ENCODE measurements around the gene DRD4.

DRD4 gene

GRCh38 chr11:610146-610801 lies 26.8 kb upstream of the DRD4 start:
- no peak for DNase-seq

GRCh38 chr11:611001-611996 lies 25.8 kb upstream of the DRD4 start:
- no peak for DNase-seq

GRCh38 chr11:612201-612960 lies 24.7 kb upstream of the DRD4 start:
- DNase-seq = peak; percentile 40

- DNase-seq = no peak
Observed at GRCh38 chr11:612961-613300, 24.1 kb upstream of the DRD4 start.

GRCh38 chr11:613369-613968 lies 23.6 kb upstream of the DRD4 start:
- DNase-seq = peak; percentile 79

GRCh38 chr11:614021-614622 lies 22.9 kb upstream of the DRD4 start:
- DNase-seq = no peak

GRCh38 chr11:614623-615503 lies 22.2 kb upstream of the DRD4 start:
- no peak for DNase-seq

- DNase-seq = peak; percentile 99
Observed at GRCh38 chr11:615504-616319, 21.4 kb upstream of the DRD4 start, which contains the start of gene IRF7. TSS of gene IRF7 (minus strand) at chr11:615950. CDS start at chr11:615364, 586 bp downstream.

GRCh38 chr11:616320-617198 lies 20.5 kb upstream of the DRD4 start:
- DNase-seq = no peak

- no peak for DNase-seq
Observed at GRCh38 chr11:617199-617911, 19.7 kb upstream of the DRD4 start.

GRCh38 chr11:617912-618682 lies 19.0 kb upstream of the DRD4 start:
- DNase-seq = no peak

- no peak for DNase-seq
Observed at GRCh38 chr11:618856-619627, 18.0 kb upstream of the DRD4 start.

- no peak for DNase-seq
Observed at GRCh38 chr11:619628-620050, 17.4 kb upstream of the DRD4 start.

GRCh38 chr11:620201-620600 lies 16.9 kb upstream of the DRD4 start:
- DNase-seq = no peak

GRCh38 chr11:620935-621814 lies 15.9 kb upstream of the DRD4 start:
- peak; percentile 46 for DNase-seq

GRCh38 chr11:621838-622237 lies 15.2 kb upstream of the DRD4 start:
- DNase-seq = no peak
